Keratinocyte (primary cell): ENCODE measurements around the gene EZH2.

Experiments used
- CTCF ChIP-seq, 3 experiments: IDR thresholded peaks in 1 of 3; conservative IDR thresholded peaks in 1 of 3; optimal IDR thresholded peaks in 1 of 3; 2 replicates in 2 of 3; 3 replicates in 1 of 3; pipeline versions ENCODE3 to v1.5.1; 2011; ENCODE audit warnings: low read length in 3 of 3, mild to moderate bottlenecking in 3 of 3, moderate library complexity in 2 of 3, control low read depth in 1 of 3, inconsistent platforms in 1 of 3; ENCODE audit not compliant: insufficient read depth in 2 of 3; ENCODE audit errors: extremely low read depth in 1 of 3
- EZH2 ChIP-seq: IDR thresholded peaks from one replicate; pipeline ENCODE4 v1.6.1; 2012; ENCODE audit warnings: inconsistent platforms, mild to moderate bottlenecking, low read length, moderate library complexity

GRCh38 chr7:148882192-148882591, 1.9 kb downstream of the EZH2 start:
- TF ChIP-seq CTCF (optimal IDR thresholded peaks at IDR 0.05 in 1 of 3, IDR thresholded peaks at IDR 0.05 in 1 of 3, conservative IDR thresholded peaks at IDR 0.05 in 1 of 3; ENCODE audit: extremely low read depth in 1 of 3, insufficient read depth in 2 of 3, low read length in 3 of 3): no peak
- TF ChIP-seq EZH2: no peak
